HFF-Myc (cell line): ENCODE data around the gene KCNQ2.

Source experiments
- DNase-seq: peaks from one replicate; pipeline ENCODE4 v3.0.0-alpha.2; 2011; ENCODE audit warnings: low read depth; ENCODE audit errors: extremely low read depth
- H3K4me3 ChIP-seq: replicated peaks from 2 replicates; pipeline ENCODE4 v1.5.1; 2011; ENCODE audit warnings: low read depth, mild to moderate bottlenecking, control low read depth, low read length
- TF ChIP-seq, protein P1 (sequence below): IDR thresholded peaks from 2 replicates; pipeline ENCODE4 v1.5.1; 2012; ENCODE audit warnings: mild to moderate bottlenecking, low read depth, low read length, control low read depth; ENCODE audit errors: missing control alignments

Gene KCNQ2

DNA sequence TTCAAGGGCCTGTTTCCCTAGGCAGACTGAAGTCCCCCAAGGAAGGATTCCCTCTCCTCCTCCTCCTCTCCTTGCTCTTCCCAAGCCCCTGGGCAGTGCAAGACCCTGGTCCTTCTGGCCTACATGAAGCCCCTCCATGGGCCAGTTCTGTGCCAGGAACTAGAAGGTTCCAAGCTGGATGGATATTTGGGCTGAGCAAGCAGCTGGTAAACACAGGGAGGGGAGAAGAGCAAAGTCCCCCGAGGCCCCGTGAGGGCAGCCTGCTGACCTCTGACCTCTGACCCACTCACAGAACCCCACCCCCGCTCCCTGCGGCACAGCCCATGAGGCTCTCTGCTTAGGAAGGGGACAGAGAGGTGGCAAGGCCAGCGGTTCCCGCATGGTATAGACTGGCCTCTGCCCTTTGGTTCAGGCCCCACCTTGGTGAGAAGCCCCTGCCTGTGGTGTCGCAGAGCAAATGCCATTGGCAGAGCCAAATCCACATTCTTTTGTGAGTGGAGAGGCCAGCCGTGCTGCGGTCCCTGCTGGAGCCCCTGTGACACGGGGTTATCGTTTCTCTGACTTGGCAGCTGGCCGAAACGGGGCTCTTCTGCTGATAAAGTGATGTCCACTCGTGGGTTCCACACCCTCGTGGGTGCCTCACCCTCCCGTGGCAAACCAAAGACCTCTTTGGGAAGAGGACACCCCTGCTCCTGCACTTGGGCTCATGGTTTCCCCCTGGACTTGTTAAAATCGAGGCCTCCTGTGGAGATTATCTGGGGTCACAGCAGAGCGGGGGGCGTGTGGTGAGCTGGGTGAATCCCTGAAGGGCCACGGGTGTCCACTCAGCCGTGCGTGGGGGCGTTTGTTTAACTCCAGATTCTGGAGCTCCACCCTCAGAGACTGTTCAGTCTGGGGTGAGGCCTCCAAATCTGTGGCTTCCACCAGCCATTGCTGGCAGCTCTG, 109.2 kb downstream of the KCNQ2 start:
- TF ChIP-seq, protein P1, sequence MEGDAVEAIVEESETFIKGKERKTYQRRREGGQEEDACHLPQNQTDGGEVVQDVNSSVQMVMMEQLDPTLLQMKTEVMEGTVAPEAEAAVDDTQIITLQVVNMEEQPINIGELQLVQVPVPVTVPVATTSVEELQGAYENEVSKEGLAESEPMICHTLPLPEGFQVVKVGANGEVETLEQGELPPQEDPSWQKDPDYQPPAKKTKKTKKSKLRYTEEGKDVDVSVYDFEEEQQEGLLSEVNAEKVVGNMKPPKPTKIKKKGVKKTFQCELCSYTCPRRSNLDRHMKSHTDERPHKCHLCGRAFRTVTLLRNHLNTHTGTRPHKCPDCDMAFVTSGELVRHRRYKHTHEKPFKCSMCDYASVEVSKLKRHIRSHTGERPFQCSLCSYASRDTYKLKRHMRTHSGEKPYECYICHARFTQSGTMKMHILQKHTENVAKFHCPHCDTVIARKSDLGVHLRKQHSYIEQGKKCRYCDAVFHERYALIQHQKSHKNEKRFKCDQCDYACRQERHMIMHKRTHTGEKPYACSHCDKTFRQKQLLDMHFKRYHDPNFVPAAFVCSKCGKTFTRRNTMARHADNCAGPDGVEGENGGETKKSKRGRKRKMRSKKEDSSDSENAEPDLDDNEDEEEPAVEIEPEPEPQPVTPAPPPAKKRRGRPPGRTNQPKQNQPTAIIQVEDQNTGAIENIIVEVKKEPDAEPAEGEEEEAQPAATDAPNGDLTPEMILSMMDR, result no peak
- H3K4me3 ChIP-seq, result no peak overlapping the region
- no peak for DNase-seq

DNA sequence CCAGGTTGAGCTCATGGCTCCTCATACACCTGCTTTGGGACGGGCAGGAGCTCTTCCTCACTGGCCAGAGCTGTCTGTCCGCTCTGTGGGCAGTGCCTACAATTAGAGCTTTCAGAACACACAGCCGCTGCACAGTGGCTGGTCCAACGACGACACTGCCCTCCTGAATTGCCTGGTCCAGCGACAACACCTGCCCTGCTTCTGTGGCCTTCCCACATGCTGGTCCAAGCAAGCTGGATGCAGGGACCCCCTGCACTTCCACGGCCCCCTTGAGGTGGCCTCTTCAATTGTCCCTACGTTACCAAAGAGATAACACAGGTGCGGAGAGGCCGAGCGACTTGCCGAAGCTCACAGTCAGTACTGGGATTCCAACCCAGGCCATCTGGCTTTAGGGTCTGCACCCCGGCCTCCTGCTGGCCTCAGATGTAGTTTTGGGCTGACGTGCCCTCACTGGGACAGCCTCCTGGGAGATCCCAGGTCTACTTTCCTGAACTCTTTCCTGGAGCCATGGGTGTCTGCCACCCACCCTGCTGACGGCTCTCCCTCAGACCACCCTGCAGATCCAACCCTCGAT, 109.9 kb downstream of the KCNQ2 start:
- TF ChIP-seq, protein P1, result no peak
- DNase-seq, result no peak
- H3K4me3 ChIP-seq, result no peak overlapping the region

DNA sequence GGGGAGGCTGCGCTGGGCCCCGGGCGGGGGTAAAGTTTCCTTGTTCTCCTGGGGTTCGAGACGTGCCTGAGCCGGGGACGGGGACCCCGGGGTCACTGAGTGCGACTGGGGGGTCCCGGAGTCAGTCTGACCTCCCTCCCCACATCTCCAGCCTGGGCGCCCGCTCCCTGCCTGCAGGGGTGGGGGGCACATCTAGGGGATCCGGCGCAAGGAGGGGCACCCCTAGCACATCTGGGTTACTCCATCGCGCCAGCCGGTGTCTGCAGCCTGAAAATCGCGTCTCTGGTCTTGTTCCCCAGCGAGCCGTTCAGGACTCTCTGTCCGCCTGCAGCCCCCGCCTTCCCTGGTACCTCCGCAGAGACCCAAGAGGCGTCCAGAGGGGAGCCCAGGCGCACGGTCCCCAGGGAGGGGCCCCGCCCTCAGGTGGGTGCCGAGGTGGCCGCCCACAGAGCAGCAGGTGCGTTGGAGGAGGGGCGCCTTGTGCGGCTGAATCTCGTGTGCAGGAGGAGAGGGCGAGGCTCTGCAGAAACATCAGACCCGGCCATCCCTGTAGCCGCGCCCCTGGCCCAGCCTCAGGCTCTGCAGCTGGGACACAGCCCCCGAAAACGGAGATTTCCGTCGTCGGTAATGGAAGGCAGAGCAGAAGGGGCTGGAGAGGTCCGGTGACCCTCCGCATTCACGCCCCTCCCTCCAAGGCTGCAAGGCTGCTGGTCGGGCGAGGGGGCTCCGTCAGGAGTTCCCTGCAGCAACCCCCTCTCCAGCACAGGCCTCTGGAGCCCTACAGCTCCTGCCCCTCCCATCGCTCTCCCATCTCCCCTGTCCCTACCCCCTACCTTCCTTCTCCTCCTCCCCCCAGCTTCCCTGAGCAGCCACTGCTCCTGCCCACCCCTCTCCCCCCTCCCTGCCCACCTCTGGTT, 110.7 kb downstream of the KCNQ2 start:
- DNase-seq, result no peak
- TF ChIP-seq, protein P1, result no peak
- no peak overlapping the region for H3K4me3 ChIP-seq

DNA sequence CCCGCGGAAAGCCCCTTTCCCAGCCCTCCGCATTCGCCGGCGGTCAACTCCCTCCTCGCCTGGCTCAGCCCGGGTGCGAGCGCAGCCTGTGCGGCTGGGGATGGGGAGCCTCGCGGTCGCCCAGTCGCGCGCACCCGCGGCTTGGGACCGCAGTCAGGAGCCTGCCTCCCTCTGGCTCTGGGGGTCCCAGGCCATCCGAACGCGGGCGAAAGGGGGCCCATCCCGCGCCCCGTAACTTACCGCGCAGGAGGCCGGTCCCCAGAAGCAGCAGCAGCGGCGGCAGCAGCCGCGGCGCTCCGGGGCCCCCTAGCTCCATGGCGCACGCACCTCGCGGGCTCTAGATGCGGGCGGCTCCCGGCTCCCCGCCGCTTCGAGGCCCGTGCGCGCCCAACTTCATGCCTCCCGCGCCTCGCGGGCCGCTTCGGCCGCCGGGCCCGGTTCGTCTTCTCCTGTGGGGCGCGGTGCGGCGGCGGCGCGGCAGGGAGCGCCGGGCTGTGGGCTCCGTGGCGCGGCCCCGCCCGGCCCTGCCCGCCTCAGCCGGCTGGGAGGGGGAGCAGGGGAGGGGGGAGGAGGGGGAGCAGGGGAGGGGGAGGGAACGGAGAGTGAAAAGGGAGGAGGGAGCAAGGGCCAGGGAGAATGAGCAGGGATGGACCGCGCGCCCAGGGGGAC, 111.5 kb downstream of the KCNQ2 start, which contains the start of gene CHRNA4:
TSS of gene CHRNA4 (minus strand) at position 500 of the 669 bp plus-strand sequence. CDS start at position 316, 184 bp downstream.
- TF ChIP-seq, protein P1, result no peak
- no peak for DNase-seq
- H3K4me3 ChIP-seq, result no peak within 1 kb of the TSS

DNA sequence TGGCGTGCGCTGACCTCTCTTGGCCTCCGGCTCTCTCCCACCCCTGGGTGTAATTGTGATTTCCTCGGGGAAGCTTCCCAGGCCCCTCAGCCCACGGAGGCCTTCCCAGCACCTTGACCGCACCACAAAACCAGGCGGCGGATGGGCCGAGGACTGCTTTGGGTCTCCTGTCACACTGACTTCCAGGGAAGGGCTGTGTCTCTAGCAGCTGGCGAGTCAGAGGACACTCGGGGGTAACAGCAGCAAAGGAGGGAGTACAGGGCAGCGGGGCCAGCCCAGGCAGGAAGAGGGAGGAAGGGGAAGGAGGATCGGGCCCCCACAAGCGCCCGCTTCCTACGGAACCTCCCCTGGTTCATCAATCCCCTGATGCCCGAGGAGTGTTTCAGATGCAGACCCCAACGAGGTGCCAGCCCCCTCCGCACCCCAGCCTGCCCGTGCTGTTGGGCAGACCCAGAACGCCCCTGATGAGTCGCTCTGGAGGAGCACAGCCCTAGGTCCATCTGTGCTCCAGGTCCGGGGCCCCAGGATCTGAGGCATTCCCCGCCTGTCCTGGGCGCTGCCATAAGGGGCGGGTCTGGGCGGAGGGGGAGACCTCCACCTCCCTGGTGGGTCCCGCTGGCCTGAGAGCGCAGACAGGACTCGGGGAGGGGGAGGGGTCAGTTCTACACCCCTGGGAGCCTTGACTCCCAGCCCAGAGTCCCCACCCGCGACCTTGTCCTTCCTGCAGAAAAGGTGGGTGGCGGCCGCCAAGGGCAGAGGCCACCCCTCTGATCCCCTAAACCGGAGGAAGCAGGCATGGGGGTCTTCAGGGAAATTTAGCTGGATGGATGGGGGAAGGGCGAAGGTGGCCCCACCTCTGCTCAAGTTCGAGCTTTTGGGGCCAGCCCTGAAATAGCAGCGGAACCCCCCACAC, 112.3 kb downstream of the KCNQ2 start:
- H3K4me3 ChIP-seq, result no peak overlapping the region
- no peak for DNase-seq
- TF ChIP-seq, protein P1, result no peak
